Brain microvascular endothelial cell (primary cell): Measurements from ENCODE around the gene MX2.
"Not testable (repeated sequence)": the region's sequence is repeated elsewhere in the genome, so short reads cannot be mapped to it uniquely, and the experiment has no call there.

Experiments used
- DNase-seq: peaks from one replicate; pipeline ENCODE4 v3.0.0-alpha.2; 2020
- H3K27ac ChIP-seq: fragments of 250-450 bp; sonication (Bioruptor Pico); 2 replicates; pipeline ENCODE4 v1.5.1; 2020; ENCODE audit warnings: mild to moderate bottlenecking, moderate library complexity
- H3K27me3 ChIP-seq: fragments of 250-450 bp; sonication (Bioruptor Pico); replicated peaks from 2 replicates; pipeline ENCODE4 v1.5.1; 2020; ENCODE audit warnings: mild to moderate bottlenecking
- H3K36me3 ChIP-seq: fragments of 250-450 bp; sonication (Bioruptor Pico); replicated peaks from 2 replicates; pipeline ENCODE4 v1.5.1; 2020; ENCODE audit warnings: mild to moderate bottlenecking
- H3K4me3 ChIP-seq: 2 replicates; pipeline ENCODE4 v1.5.1; 2011; ENCODE audit warnings: low read depth, mild to moderate bottlenecking, control low read depth, low read length, moderate library complexity
- in situ Hi-C: cut with HindIII; loops from 2 replicates; pipeline ENCODE4 v1.10.0; 2017; ENCODE audit warnings: low sequenced_read_pairs, low pct_ligation_motif_present
- TF ChIP-seq, protein P1 (sequence below): IDR thresholded peaks from 2 replicates; pipeline ENCODE4 v1.5.1; 2011; ENCODE audit warnings: low read depth, mild to moderate bottlenecking, moderate library complexity, low read length, control low read depth, inconsistent platforms; ENCODE audit errors: missing control alignments

The MX2 gene

DNA sequence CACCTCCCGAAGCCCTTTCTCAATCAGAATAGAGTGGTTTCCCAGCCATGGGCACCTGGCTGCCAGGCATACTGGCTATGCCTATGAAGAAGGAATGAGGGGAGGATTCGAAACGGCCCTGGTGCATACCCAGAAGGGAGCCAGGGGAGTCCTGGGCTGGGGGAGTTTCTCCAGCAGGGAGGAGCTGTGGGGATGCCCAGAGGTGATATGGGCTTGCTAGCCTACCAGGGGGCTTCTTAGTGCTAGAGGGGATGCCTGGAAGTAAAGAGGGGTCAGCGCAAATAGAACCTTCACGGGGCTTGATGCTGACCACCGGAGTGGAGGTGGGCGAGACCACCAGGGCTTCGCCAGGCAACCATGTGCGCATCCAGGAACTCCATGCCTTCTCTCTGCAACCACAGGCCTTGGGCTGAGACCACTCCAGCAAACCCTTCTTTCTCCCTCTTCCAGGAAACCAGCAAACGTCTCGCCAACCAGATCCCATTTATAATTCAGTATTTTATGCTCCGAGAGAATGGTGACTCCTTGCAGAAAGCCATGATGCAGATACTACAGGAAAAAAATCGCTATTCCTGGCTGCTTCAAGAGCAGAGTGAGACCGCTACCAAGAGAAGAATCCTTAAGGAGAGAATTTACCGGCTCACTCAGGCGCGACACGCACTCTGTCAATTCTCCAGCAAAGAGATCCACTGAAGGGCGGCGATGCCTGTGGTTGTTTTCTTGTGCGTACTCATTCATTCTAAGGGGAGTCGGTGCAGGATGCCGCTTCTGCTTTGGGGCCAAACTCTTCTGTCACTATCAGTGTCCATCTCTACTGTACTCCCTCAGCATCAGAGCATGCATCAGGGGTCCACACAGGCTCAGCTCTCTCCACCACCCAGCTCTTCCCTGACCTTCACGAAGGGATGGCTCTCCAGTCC, 46.0 kb downstream of the MX2 start:
- TF ChIP-seq, protein P1, sequence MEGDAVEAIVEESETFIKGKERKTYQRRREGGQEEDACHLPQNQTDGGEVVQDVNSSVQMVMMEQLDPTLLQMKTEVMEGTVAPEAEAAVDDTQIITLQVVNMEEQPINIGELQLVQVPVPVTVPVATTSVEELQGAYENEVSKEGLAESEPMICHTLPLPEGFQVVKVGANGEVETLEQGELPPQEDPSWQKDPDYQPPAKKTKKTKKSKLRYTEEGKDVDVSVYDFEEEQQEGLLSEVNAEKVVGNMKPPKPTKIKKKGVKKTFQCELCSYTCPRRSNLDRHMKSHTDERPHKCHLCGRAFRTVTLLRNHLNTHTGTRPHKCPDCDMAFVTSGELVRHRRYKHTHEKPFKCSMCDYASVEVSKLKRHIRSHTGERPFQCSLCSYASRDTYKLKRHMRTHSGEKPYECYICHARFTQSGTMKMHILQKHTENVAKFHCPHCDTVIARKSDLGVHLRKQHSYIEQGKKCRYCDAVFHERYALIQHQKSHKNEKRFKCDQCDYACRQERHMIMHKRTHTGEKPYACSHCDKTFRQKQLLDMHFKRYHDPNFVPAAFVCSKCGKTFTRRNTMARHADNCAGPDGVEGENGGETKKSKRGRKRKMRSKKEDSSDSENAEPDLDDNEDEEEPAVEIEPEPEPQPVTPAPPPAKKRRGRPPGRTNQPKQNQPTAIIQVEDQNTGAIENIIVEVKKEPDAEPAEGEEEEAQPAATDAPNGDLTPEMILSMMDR, result no peak
- H3K27ac ChIP-seq, result no peak overlapping the region
- H3K36me3 ChIP-seq, result no peaks in the 10 kb centered on the region
- in situ Hi-C loops, result no loop called here
- no peak for DNase-seq
- no peak overlapping the region for H3K4me3 ChIP-seq
- H3K27me3 ChIP-seq, result no peaks in the 10 kb centered on the region

DNA sequence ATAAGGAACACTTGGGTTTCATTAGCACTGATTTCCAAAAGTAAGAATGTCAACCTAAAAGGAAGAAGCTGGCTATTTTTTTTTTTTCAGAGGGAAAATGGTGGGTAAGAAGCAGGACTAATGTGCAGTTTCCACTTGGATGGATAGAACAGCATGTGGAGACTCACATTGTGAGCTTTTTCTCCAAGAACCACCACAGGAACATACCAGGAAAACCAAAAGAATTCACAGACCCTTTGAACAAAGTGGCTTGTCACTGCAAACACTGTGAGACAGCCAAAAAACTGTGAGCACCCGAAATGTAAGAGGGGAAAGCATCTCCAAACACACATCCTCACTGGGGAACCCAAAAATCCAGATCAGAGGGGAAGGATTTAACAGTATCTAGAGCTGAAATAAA, 48.5 kb downstream of the MX2 start:
- no peak for DNase-seq
- Histone ChIP-seq H3K36me3 (no peaks in the 10 kb centered on the region), H3K27ac (no peak overlapping the region), H3K27me3 (no peaks in the 10 kb centered on the region), H3K4me3 (no peak overlapping the region)
- TF ChIP-seq, protein P1, result no peak
- in situ Hi-C loops, result no loop called here

DNA sequence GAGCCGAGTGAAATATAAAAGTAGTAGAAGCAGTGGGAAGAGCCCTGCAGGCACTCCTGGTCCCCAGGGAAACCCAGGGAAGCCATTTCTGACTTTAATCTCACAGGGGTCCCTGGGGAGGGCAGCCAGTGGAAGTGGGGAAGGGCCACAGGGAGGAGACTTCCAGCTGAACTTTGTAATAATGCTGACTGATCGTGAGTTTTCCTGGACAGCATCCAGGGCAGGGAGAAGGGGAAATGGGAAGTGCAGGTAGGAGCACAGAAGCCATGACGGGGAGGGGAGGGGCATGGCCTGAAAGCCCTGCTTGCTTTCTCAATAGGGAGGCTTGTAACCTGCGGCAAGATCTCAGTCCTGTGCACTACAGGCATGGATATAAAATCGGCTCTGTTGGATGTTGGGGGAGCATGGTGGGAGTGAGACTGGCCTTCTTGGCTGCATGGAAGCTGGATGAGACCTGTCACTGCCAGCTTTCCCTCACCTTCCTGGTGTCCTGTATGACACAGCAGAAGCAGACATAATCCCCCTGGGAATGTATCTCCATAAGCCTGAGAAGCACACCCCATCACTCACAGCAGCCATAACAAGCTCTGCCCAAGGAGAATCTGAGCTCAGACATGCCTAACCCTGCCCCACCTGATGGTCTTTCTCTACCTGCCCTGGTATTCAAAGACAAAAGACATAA, 49.1 kb downstream of the MX2 start:
- no peak overlapping the region for H3K4me3 ChIP-seq

DNA sequence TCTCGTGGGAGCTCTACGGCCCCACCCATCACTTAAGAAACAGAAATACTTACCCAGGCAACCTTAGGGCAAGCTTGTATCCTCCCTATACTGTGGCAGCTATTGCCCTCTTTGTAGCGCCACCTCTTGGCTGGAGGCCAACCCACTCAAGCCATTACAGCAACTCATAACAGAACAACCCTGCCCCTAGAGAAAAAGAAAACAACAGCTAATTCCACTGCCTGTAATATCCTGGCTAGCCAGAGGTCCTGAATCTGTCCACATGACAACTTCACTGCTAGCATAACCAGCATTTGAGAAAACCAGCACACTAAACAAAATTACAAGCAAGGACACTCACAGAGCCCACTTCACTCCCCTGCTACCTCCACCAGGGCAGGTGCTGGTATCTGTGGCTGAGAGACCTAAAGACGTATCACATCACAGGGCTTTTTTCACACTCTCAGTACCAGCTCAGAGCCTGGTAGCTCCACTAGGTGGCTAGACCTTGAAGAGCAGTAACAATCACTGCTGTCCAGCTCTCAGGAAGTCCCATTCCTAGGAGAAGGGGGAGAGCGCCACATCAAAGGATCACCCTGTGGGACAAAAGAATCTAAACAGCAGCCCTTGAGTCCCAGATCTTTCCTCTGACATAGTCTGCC, 49.7 kb downstream of the MX2 start:
- no peaks in the 10 kb centered on the region for H3K36me3 ChIP-seq
- H3K4me3 ChIP-seq, result no peak overlapping the region
- TF ChIP-seq, protein P1, result peak; percentile 38
- no peak for DNase-seq
- in situ Hi-C loops, result no loop called here
- no peak overlapping the region for H3K27ac ChIP-seq
- H3K27me3 ChIP-seq, result no peaks in the 10 kb centered on the region

More for the DNA sequence above, 49.1 kb downstream of the MX2 start:
- H3K36me3 ChIP-seq, result no peaks in the 10 kb centered on the region
- TF ChIP-seq, protein P1, result no peak
- H3K27ac ChIP-seq, result no peak overlapping the region
- DNase-seq, result no peak
- in situ Hi-C loops, result no loop called here
- no peaks in the 10 kb centered on the region for H3K27me3 ChIP-seq

DNA sequence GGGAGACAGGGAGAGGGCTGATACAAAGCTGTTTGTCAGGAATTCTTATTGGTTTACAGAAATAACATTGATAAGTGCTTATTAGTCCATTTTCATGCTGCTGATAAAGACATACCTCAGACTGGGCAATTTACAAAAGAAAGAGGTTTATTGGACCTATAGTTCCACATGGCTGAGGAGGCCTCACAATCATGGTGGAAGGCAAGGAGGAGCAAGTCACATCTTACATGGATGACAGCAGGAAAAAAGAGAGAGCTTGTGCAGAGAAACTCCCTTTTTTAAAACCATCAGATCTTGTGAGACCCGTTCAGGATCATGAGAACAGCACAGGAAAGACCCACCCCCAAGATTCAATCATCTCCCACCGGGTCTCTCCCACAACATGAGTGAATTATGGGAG, 55.7 kb downstream of the MX2 start:
- H3K36me3 ChIP-seq, H3K27me3 ChIP-seq, H3K4me3 ChIP-seq, DNase-seq, H3K27ac ChIP-seq, in situ Hi-C loops: not testable (repeated sequence)

DNA sequence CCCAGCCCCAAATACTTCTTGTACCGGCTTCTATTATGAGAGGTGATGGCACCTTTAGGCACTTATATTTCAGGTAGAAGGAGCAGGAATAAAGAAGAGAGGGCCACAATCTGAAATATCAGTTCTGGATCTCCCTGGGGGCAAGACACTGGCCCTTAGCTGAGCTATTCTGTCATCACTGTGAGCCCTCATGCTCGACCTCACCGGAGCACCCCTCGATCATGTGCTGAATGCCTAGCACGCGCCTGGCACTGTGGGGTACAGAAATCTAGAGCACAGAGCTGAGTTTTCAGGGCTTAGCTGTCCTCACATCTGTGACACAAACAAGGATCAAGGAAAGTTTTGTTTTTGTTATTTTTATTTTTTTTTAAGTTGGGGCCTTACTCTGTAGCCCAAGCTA, 56.6 kb downstream of the MX2 start:
- no peak overlapping the region for H3K27ac ChIP-seq
- no peak for DNase-seq
- no peaks in the 10 kb centered on the region for H3K36me3 ChIP-seq
- no peak overlapping the region for H3K4me3 ChIP-seq
- H3K27me3 ChIP-seq, result no peaks in the 10 kb centered on the region
- in situ Hi-C loops, result no loop called here
- TF ChIP-seq, protein P1, result no peak
